Retinal pigment epithelial cell (primary cell): ENCODE results near the gene ENAM.
A peak's percentile ranks its signal among the peaks of the same experiment; 100 is the strongest.
"Not testable (repeated sequence)": the region's sequence is repeated elsewhere in the genome, so short reads cannot be mapped to it uniquely, and the experiment has no call there.

Experiments used
- DNase-seq: peaks from one replicate; pipeline ENCODE4 v3.0.0-alpha.2; 2010; ENCODE audit warnings: low read depth
- H3K4me3 ChIP-seq: 2 replicates; pipeline ENCODE4 v1.5.1; 2011; ENCODE audit warnings: mild to moderate bottlenecking, low read length, control low read depth, moderate library complexity
- CTCF ChIP-seq: conservative IDR thresholded peaks from 2 replicates; pipeline ENCODE4 v1.5.1; 2011; ENCODE audit warnings: low read depth, low read length, control low read depth, inconsistent platforms

The ENAM gene

GRCh38 chr4:70651864-70652506 lies 23.4 kb downstream of the ENAM start:
- TF ChIP-seq CTCF = peak; percentile 41

GRCh38 chr4:70654605-70655011 lies 26.1 kb downstream of the ENAM start:
- no peak overlapping the region for H3K4me3 ChIP-seq
- no peak for TF ChIP-seq CTCF
- DNase-seq = no peak

More at GRCh38 chr4:70651864-70652506, 23.4 kb downstream of the ENAM start:
- DNase-seq = no peak
- no peak overlapping the region for H3K4me3 ChIP-seq

- no peak for DNase-seq
- TF ChIP-seq CTCF = no peak
Measured at GRCh38 chr4:70657326-70657725, 28.8 kb downstream of the ENAM start.

GRCh38 chr4:70658418-70658817 lies 29.9 kb downstream of the ENAM start:
- no peak for DNase-seq
- TF ChIP-seq CTCF = no peak

More at GRCh38 chr4:70657326-70657725, 28.8 kb downstream of the ENAM start:
- H3K4me3 ChIP-seq = no peak overlapping the region

GRCh38 chr4:70660106-70660505 lies 31.6 kb downstream of the ENAM start:
- H3K4me3 ChIP-seq = no peak overlapping the region
- DNase-seq = no peak
- no peak for TF ChIP-seq CTCF

More at GRCh38 chr4:70658418-70658817, 29.9 kb downstream of the ENAM start:
- no peak overlapping the region for H3K4me3 ChIP-seq

GRCh38 chr4:70661309-70661922 lies 32.9 kb downstream of the ENAM start:
- H3K4me3 ChIP-seq, DNase-seq: not testable (repeated sequence)

GRCh38 chr4:70666369-70666768 lies 37.8 kb downstream of the ENAM start, which contains the start of gene JCHAIN:
Gene JCHAIN (minus strand): TSS chr4:70666508. CDS start chr4:70666490, 18 bp downstream.
- no peak for DNase-seq
- no peak within 1 kb of the TSS for H3K4me3 ChIP-seq
- TF ChIP-seq CTCF = no peak
